ENCODE data around the gene SLC45A1.
"Not testable (repeated sequence)": the region's sequence is repeated elsewhere in the genome, so short reads cannot be mapped to it uniquely, and the experiment has no call there.

- not testable (repeated sequence) for TF ChIP-seq CTCF, POLR2A (IDR thresholded peaks at IDR 0.05)
Observed at GRCh38 chr1:8380310-8380709, 62.4 kb downstream of the SLC45A1 start.

All from gastroesophageal sphincter (tissue), 3 donors.